ENCODE measurements around the gene SPEM1.

Gene SPEM1, protein sequence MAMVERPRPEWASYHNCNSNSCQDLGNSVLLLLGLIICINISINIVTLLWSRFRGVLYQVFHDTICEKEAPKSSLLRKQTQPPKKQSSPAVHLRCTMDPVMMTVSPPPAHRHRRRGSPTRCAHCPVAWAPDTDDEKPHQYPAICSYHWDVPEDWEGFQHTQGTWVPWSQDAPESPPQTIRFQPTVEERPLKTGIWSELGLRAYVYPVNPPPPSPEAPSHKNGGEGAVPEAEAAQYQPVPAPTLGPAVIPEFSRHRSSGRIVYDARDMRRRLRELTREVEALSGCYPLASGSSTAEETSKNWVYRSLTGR

DNA sequence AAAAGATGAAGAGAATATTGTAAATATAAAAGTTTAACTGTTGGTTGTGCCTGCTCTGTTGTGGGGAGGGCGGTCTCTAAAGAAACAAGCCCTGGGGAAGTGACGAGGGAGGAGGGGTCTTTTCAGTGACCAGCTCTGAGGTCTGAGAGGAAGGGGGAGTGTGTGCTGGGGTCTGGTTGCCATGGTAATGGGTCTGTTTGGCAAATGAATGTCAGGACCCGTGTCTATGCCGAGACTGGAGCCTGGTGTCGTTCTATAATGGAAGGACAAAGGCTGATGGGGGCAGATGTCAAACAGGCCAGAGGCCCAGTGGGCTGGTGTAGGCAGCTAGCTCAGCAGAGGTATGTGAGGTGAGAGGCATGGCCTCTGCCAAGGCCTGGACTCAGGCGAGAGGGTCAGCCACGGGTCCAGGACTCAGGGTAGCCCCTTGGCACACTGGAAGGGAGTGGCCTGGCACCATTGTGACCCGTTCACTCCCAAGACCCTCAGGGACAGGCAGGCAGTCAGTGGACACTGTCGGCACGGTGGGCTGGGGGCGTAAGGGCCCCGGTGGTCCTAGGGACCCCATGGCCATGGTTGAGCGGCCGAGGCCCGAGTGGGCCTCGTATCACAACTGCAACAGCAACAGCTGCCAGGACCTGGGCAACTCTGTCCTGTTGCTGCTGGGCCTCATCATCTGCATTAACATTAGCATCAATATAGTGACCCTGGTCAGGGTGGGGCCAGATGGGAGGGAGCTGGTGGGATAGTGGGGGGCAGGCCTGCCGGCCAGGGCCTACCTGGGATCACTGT is at the start of gene SPEM1:
Gene SPEM1 (plus strand): TSS at position 506 of the 792 bp plus-strand sequence. CDS start 61 bp downstream, at position 567.
- DNase-seq (no peak), ATAC-seq (no peak)

DNA sequence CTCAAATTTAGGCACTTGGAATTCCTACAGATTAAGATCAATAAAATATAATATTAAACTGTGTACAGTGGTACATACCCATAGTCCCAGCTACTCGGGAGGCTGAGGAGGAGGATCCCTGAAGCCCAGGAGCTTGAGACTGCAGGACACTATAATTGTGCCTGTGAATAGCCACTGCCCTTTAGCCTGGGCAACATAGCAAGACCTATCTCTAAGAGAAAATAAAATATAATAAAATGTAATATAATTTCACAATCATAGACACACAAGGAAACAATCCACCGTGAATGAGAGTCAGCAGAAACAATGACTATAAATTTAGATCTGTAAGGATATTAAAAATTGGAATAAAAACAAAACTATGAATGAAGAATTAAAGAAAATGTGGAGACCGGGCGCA is 49.3 kb upstream of the SPEM1 start:
- ATAC-seq: no peak
- DNase-seq: no peak

DNA sequence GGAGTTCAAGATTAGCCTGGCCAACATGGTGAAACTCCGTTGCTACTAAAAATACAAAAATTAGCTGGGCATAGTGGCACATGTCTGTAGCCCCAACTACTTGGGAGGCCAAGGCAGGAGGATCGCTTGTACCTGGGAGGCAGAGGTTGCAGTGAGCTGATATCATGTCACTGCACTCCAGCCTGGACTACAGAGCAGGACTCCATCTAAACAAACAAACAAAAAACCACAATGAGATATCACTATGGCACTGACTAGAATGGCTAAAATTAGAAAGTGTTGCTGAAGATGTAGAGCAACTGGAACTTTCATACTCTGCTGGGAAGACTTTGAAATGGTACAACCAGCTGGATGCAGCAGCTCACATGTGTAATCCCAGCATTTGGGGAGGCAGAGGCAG is 45.8 kb upstream of the SPEM1 start:
- no peak for DNase-seq
- ATAC-seq: no peak

DNA sequence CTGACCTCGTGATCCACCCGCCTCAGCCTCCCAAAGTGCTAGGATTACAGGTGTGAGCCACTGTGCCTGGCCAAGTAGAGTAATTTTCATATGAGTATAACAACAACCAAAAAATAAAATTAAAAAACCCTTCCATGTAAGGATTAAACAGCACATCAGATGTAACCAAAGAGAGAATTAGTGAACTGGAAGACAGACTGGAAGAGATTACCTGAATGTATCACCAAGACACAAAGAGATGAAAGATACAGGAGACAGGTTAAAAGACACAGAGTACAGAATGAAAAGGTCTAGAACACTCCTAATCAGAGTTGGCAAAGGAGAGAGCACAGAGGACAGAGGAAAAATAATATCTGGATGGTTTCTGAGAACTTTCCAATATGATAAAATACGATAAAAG is 41.0 kb upstream of the SPEM1 start:
- DNase-seq (no peak), ATAC-seq (no peak)

DNA sequence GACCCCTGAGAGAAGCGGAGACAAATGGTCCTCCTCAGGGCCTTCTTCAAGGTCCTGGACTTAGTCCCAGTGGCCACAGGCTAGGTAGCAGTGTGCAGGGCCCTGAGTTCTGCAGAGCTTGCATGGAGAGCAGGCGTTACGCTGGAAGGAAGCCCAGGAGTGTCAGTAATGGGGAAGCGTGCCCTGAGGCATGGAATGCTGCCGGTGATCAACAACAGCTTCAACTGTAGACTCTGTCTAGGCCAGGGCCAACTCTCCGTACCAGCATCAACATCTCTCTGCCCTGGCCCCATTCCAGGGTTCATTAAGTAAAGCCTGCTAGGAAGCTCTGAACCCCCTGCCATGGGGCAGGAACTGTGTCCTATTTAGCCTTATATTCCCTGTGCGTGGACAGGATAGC is 39.8 kb upstream of the SPEM1 start:
- DNase-seq: no peak
- no peak for ATAC-seq

DNA sequence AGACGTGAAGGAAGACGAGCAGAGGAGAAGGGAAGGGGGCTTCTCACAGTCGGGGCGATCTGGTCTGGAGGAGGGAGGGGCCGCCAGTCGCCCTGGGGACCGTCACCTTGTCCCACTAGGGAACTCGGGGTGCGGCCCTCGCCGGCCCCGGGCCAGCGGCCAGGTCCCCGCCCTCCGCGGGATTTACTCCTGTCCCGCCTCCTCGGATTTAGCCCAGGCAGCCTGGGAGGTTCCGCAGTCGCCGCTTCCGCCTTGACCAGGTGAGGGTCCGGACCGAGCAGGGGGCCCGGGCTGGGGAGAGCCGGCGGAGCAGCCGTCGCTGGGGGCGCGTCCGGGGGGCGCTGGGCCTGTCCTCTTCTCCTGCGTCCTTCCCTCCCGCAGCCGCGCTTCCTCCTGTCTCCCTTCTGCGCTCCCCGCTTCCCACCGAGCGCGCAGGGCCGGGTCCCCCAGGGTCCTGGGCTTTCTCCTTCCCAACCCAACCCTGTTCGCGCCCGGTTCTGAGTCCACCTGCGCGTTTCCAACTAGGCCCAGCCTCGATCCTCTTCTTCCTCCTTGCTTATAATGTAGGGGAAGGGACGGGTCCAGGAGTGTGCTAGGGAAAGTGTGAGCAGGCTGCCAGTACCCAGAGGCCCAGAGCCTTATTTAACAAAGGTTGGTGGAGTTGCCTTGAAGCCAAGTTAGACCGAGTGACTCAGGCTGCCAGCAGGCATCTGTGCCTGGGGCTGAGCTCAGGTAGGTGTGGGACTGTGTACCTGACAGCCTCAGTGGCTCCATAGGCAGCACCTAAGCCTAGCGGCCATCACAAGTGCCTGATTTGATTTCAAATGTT is 39.1 kb upstream of the SPEM1 start, which contains the start of gene TNK1:
Gene TNK1 (plus strand): TSS at position 235 of the 829 bp plus-strand sequence. CDS start 1,838 bp downstream, outside the sequence.
- no peak for DNase-seq

DNA sequence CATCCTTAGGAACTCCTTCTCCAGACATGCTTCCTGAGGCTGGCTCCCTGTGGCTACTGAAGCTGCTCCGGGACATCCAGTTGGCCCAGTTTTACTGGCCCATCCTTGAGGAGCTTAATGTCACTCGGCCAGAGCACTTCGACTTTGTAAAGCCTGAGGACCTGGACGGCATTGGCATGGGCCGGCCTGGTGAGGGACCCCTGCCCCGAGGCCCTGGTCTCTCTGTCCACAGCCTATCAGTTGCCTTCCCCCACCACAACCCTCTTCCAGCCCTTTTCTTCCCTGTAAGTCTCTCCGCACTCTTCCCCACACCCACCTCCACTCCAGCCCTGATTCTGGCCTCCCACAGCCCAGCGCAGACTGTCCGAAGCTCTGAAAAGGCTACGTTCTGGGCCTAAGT is 37.2 kb upstream of the SPEM1 start:
- ATAC-seq (no peak), DNase-seq (no peak)

More for the DNA sequence above, 39.1 kb upstream of the SPEM1 start, which contains the start of gene TNK1:
- no peak for ATAC-seq

DNA sequence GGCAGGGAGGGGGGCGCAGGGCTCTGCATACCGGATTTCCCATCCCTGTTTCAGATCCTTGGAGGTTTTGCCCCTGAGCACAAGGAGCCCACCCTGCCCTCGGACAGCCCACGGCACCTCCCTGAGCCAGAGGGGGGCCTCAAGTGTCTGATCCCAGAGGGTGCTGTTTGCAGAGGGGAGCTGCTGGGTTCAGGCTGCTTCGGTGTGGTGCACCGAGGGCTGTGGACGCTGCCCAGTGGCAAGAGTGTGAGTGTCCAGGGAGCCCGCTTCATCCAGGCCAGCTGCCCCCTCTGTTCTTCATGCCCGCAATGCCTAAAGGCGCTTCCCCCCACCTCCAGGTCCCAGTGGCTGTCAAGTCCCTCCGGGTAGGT is 36.8 kb upstream of the SPEM1 start:
- ATAC-seq: no peak

DNA sequence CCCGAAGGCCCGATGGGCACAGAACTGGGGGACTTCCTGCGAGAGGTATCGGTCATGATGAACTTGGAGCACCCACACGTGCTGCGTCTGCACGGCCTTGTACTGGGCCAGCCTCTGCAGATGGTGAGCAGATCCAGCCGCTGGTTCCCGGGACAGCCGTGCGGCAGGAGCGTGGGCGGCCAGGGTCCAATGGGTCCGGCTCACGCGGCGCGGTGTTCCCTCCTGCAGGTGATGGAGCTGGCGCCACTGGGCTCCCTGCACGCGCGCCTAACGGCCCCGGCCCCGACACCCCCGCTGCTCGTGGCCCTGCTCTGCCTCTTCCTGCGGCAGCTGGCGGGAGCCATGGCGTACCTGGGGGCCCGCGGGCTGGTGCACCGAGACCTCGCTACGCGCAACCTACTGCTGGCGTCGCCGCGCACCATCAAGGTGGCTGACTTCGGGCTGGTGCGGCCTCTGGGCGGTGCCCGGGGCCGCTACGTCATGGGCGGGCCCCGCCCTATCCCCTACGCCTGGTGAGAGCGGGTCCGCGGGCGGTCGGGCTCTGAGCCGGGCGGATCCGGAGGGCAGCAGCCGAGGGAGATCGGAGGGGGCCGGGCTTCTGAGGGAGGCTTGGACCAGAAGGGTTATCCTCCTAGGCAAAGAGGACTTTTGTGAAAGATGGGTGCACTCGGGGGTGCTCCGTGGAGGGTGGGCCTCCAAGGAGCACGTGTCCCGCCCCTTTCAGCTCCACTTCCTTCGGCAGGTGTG is 36.2 kb upstream of the SPEM1 start:
- ATAC-seq (peak; percentile 97), DNase-seq (peak; percentile 82)

More for the DNA sequence above, 36.8 kb upstream of the SPEM1 start:
- DNase-seq: no peak

DNA sequence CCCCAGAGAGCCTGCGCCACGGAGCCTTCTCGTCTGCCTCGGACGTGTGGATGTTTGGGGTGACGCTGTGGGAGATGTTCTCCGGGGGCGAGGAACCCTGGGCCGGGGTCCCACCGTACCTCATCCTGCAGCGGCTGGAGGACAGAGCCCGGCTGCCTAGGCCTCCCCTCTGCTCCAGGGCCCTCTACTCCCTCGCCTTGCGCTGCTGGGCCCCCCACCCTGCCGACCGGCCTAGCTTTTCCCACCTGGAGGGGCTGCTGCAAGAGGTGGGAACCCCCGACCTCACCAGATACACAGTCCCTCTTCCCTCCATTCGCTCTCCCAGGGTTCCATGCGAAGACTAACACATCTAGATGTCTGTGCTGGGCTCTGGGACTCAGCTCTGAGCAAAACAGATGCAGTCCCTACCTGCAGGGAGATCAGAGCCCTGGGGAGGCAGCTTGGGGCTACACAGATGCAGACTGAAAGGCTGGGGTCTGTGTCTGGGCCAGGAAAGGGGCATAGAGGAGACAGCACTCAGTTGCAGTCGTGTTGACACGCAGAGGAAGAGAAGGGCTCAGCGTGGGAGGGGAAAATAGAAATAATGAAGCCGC is 35.5 kb upstream of the SPEM1 start:
- ATAC-seq (no peak), DNase-seq (no peak)

DNA sequence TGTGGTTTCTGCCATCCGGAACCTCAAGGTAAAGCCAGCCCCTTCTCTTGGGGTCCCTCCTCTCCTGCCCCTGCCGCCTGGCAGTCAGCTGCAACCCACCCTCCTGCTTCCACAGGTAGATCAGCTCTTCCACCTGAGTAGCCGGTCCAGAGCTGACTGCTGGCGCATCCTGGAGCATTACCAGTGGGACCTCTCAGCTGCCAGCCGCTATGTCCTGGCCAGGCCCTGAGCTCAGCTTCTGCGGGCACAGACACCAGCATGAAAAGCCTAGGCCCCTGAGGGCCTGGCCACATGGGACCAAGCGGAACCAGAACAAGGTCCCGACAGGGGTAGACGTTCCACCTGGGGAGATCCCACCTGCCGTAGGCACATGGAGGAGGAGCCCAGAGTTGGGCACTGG is 31.3 kb upstream of the SPEM1 start:
- no peak for ATAC-seq
- DNase-seq: no peak

DNA sequence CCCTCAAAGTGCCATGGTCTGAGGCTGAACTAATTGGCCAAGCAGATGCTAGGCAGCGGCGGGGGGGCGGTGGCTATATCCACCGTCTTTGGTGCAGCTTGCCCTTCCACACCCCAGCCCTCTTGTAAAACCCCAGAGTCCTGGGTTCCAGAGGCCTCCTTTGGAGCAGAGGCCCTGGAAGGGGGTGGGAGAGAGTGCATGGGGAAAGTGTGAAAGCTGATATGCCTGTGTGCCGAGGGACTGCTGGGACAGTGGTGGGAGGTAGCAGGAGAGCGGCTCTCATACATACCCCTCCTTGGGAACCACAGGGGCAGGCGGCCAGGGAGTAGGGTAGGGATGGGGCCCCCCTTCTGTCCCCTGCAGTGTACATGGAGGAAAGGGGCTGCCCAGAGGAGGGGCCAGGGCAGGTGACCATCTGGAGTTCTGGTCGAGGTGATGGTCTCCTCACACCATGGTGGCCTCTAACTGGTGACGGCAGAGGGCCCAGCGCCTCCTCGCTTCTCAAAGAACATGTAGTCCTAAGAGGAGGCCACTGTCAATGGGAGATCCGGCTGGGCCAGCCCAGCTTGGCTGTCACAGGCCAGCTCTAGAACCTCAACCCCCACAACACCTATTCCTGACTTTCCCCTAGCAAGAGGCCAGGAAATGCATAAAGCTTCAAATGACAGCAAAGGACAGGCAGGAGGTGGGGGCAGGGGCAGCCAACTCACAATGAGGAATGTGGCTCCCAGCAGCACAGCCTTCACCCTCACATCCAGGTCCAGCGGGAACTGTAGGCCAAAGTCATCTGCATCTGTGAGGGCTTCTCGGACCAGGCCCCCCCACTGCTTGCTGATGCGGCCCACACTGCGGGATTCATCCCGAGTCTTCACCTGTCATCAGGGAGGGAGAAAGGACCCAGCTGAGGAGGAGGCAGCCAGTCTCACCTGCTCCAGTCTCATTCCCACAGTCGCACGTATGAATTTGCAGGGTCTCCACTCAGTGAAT is 29.9 kb upstream of the SPEM1 start:
- DNase-seq: no peak
- no peak for ATAC-seq

DNA sequence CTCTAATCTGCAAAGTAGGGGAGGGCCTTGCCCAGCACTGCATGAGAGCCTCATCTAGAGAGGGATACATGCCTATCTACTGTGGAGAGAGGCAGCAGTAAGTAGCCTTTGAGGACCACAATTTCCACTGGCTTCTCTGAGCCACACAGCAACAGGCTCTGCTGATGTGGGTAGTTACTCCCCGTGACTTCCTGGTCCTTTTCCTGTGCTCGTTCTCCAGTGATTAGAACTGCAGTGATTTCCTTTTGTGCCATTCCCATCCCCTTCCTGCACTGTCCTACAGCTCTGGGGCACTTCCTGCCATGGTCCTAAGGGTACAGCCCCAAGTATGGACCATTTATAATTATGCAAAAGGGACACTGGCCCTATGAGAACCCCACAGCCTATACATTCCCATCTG is 28.8 kb upstream of the SPEM1 start:
- DNase-seq (no peak), ATAC-seq (no peak)

DNA sequence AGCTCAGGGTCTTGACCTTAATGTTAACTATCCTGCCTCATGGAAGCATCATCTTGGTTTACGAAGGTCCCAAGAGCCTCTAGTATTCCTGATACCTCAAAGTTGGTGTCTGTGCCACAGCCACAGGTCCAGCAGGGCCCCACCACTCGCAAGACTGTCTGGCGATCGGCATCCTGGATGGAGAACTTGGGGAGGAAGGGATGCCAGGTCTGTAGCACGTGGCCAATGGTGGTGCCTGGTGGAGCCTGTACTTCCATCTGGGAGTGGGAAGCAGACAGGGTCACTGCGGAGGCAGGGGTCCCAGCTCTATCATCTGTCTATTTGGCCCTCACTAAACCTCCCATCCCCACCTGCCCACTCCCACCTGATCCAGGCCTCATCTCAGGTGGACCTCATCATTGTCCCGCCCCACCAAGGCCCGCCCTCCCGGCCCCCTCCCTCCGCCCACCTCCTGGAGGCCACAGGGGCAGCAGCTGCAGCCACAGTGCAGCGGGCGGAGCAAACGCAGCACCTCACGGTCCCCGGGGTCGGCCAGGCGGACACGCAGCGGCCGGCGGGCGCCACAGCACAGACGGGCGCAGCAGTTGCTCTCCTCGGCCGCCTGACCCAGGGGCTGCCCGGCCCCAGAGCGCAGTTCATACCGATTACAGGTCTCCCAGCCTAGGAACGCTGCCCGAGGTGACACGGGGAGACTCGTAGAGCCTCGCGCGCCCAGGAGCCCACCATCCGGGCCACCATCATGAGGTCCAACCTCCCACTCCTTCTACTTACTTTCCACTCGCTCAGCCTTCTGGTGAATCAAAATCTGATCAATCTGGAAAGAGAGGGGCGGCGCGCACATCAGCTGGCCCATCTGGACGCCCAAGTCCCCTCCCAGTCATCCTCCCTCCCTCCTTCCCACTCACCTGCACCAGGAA is 27.2 kb upstream of the SPEM1 start:
- no peak for ATAC-seq
- no peak for DNase-seq

DNA sequence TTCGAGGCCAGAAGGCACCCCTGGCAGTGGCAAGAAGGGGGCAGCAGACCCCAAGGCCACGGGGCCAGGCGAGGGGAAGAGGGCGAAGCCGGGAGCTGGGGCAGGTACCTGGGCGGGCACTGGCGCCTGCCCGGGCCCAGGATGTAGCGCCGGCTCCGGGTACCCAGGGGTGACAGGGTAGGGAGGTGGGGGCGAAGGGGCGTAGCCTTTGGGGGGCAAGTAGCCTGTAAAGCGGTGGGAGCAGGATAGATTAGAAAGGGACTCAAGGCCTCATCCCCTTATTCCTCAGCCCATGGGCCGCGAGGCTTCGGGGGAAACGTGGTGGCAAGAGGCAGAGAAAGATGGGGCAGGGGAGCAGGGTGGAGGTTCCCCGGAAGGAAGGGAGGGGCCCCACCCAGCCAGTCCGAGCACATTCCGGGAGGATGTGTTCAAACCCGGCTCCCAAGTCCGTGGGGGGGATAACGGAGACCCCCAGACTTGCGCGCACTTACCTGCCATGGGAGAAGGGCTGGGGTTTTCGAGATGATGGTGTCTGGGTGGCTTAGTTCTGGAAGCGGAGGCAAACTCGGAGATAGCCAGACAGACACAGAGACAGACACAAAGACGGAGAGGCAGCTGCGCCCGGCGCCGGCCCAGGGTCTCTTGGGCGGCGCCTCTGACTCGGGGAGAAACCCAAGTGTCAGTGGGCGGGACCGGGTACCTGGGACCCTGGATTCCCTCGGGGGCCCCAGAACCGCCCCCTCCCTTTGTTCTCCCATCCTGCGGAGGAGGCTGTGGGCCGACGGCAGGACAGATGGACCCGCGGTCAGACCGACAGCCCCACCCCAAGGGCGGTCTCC is 26.3 kb upstream of the SPEM1 start:
- ATAC-seq (peak; percentile 57), DNase-seq (peak; percentile 66)

DNA sequence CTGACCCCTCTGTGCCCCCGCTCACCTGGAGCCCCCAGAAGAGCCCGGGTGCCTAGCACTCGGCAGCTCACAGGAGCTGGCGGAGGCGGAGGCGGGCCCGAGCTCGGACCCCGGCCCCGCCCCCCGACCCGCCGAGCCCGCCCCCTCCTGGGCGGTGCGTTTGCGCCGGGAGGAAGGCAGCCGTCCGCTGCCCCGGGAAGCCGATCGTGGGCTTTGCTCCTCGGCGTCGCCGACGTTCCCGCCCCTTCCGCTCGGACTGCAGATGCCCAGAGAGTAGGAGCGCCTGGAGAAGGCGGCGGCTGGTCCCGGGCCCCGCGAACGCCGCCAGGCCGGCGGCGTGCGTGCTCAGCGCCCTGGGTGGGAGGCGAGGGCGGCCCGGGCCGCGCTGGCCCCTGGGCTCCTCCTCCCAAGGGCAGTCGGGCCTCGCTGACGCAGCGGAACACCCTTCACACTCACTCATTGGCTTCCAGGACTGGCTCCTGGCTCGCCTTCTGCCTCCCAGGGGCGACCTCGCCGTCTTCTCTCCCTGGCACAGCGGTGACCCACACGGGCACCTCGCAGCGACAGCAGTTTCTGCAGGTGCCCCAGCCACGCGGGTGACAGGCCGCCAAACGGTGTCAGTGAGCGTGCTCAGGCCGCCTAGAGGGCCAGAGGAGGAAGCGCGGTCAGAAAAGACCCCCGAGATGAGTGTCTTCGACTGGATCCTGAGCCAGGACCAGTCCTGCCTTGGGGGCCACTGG is 25.5 kb upstream of the SPEM1 start, which contains the start of gene PLSCR3:
Gene PLSCR3 (minus strand): TSS at position 74 of the 740 bp plus-strand sequence. CDS start 415 bp downstream, outside the sequence.
- peak; percentile 89 for ATAC-seq
- peak; percentile 90 for DNase-seq

DNA sequence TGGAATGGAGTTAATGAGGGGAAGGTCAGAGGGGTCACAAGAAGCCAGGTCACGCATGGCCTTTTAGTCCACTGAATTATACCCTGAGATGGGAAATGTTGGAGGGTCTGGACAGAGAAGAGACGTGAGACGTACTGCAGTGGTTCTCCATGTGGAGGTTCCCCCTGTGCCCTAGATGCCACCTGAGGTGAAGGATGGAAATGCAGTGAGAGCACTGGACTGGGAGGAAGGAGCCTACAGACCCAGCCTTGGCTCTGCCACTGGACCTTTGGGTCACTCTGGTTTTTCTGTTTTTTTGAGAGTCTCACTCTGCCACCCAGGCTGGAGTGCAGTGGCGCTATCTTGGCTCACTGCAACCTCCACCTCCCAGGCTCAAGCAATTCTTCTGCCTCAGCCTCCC is 24.0 kb upstream of the SPEM1 start:
- ATAC-seq: no peak
- DNase-seq: no peak

Measured in stimulated activated naive CD8-positive, alpha-beta T cell treated with anti-CD3 and anti-CD28 coated beads, Interleukin-15, Interleukin-2, amounts not matched to agents 100 U/mL and 50 U/mL, for 24 hours (primary cell).